ENCODE results near the gene DDX25. TPM values are rescaled to one million over a fixed set of nuclear protein-coding genes. Genes with fewer than 3 reads are reported as not detected.

The DDX25 gene
- total and polyA plus RNA-seq, 10 of the 15 experiments (the other 5 are each of a cell fraction or from before 2014, with no cell fraction given) = 0.05 TPM; not detected in 9

- peak; percentile 54 for TF ChIP-seq ZNF687 (IDR thresholded peaks at IDR 0.05)
- TF ChIP-seq CREB1 (IDR thresholded peaks at IDR 0.05; ENCODE audit: low read depth) = 0 out of 2 replicates have a peak, but pooled peaks have one; percentile 53
- TF ChIP-seq SPI1 (IDR thresholded peaks at IDR 0.05; ENCODE audit: borderline replicate concordance, insufficient read depth, low read depth, low read length) = no peak
- TF ChIP-seq CHD1 (IDR thresholded peaks at IDR 0.05; ENCODE audit: low read depth, low read length) = no peak
- no peak for TF ChIP-seq ZNF622 (IDR thresholded peaks at IDR 0.05)
- no peak for TF ChIP-seq SUPT20H (IDR thresholded peaks at IDR 0.05; ENCODE audit: borderline replicate concordance, control insufficient read depth, low read depth, low read length)
- peak; percentile 97 for TF ChIP-seq DPF2 (IDR thresholded peaks at IDR 0.05)
- peak; percentile 53; the same call in 1 of the 2 replicates for TF ChIP-seq ZNF217 (IDR thresholded peaks at IDR 0.05)
- TF ChIP-seq USF2 (IDR thresholded peaks at IDR 0.05; ENCODE audit: borderline replicate concordance, low read depth, low read length) = no peak
- TF ChIP-seq E2F4 (IDR thresholded peaks at IDR 0.05; ENCODE audit: low read depth, low read length) = 0 out of 2 replicates have a peak, but pooled peaks have one; percentile 58
- no peak for TF ChIP-seq WRNIP1 (IDR thresholded peaks at IDR 0.05; ENCODE audit: borderline replicate concordance, low read depth, low read length)
- TF ChIP-seq PAX8 (IDR thresholded peaks at IDR 0.05) = no peak
- TF ChIP-seq POU2F2 (IDR thresholded peaks at IDR 0.05; ENCODE audit: borderline replicate concordance, low read depth, low read length) = peak; percentile 38; the same call in 1 of the 3 replicates
- no peak for TF ChIP-seq ASH2L (IDR thresholded peaks at IDR 0.05; ENCODE audit: borderline replicate concordance, low read depth)
- TF ChIP-seq HDAC6 (IDR thresholded peaks at IDR 0.05; ENCODE audit: unreplicated experiment) = no peak
- peak; percentile 67; the same call in 1 of the 2 replicates for TF ChIP-seq ZBTB4 (CRISPR knock-in tag; IDR thresholded peaks at IDR 0.05)
- no peak for TF ChIP-seq MYB (IDR thresholded peaks at IDR 0.05; ENCODE audit: borderline replicate concordance, low read depth, low read length)
- TF ChIP-seq PAX5 (IDR thresholded peaks at IDR 0.05; ENCODE audit: borderline replicate concordance, low read depth, low read length) = peak; percentile 52; the same call in 1 of the 2 replicates
These were observed 16.7 kb upstream of the DDX25 start, which contains the start of gene HYLS1 (continued) for GRCh38 chr11:125887373-125888324.

Measured in GM12878 (cell line).